SK-N-DZ (cell line): Measurements from ENCODE around the gene KRTAP10-12.

ENCODE experiments used
- DNase-seq: peaks from one replicate; pipeline ENCODE4 v3.0.0-alpha.2; 2015; ENCODE audit warnings: low spot score

Gene KRTAP10-12

DNA sequence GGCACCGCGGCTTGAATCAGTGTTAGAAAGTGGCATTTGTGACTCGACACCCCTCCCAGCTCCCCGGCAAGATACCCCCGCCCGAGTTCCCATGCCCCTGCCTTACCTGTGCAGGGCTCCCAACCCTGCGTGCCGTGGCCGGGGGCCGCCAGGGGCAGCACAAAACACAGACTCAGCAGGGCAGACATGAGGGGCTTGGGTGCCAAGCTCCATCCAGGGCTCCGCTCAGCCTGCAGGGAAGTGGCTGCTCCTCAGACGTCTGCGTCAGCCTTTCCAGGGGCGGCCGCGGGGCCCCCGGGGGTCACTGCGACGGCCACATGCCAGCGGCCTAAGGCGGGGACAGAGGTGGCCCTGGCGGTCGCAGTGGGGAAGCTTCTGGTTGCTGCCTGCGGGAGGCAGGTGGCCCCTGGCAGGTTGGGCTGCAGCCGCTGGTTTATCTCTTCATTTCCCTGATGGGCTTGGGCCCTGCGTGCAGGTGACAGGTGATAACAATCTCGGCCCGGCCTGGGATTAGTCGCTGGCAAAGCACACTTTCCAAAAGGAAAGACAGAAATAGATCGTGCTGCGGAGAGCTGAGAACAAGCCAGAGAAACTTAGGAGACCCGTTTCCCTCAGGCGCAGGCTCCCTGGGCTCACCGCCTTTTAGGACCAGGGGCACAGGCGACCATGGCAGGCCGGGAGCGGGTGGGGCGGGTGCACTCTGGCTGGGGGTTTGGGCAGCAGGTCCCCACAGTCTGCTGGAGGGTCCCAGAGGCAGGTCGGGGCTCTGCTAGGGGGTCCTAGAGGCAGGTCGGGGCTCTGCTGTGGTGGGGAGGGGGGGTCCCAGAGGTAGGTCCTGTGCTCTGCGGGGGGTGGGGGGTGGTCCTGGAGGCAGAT lies 14.6 kb downstream of the KRTAP10-12 start, which contains the start of gene TSPEAR:
TSPEAR (minus strand) TSS at position 246 of the 876 bp plus-strand sequence; CDS start at position 188, 58 bp downstream.
- DNase-seq, result peak; percentile 32

DNA sequence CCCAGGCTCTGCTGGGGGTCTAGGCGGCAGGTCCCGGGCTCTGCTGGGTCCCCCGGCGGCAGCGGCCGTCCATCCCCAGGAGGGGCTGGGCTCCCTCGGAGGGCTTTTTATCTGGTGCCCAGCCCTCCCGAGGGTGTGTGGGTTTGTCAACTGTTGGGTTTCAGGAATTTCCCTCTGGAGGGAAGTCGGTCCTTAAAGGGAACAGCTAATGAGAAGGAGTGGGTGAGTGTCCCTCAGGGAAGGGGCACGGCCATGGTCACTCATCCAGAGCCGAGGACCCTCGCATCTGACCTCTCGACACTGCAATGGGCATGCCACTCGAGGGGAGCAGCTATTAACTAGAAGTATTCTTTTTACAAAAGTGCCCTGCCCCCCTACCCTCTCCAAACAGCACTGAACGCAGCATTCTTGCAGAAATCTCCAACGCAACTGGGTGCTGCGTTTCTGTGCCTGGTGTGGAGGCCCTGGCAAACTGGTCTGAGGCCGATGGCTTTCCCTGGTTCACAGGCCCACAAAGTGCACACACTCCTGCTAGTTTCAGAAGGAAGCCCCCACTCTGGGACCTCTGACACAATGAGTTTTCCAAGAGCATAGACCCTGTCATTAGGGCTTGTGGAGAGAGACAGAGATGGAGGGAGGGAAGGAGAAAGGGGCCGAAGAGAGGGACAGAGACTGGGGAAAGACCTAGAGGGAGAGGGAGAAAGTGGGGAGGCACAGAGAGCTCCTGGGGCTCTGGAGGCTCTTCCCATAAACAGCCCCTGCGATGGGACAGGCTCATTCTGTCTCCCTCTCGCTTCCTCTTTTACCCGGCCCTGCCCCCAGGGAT lies 15.4 kb downstream of the KRTAP10-12 start:
- no peak for DNase-seq

DNA sequence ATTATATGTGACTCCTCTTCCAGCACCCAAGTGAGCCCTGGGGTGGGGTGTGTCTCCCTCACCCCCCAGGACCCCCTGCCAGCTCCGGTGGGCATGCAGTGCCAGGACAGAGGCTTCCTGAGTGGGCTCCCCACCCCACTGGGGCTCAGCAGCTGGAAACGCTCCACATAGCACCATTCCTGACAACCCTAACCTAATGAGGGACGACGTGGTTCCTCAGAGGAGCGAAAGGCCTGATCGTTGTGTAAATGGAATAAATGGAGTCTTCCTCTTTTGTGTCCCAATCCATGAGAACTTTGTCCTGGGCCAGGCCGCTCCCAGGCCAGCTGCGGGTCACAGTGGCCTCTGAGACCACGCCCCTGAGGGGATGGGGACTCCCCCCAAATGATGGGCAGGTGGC lies 16.2 kb downstream of the KRTAP10-12 start:
- no peak for DNase-seq

DNA sequence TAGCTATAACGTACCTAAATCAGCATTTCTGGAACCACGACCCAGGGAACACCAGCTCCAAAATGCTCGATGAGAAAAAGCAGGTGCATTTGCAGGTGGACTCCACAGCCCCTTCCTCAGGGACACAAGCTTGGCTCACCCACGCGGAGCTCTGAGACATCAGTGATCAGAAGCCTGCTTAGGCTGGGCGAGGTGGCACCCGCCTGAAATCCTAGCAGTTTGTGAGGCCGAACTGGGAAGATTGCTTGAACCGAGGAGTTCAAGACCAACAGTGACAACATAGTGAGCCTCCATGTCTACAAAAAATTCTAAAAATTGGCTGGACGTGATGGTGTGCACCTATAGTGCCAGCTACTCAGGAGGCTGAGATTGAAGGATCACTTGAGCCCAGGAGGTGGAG lies 16.9 kb downstream of the KRTAP10-12 start:
- DNase-seq, result no peak

DNA sequence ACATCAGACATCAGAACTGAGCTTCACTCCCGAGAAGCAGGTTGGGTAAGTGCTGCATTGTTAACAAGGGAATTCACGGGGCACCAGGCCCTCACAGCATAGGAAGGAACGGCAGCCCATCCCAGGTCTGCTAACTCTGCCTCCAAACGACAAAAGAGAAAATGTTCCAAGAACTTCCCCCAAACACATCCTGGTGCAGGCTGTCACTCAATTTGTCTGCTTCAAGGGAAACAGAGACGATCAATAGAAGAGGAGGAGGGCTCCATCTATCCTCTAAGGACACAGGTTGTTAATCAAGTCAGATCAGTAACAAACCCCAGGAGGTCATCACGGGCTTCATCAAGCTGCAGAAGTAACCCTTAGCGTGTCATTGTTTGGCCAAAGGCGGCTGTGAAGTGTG lies 17.9 kb downstream of the KRTAP10-12 start:
- no peak for DNase-seq

DNA sequence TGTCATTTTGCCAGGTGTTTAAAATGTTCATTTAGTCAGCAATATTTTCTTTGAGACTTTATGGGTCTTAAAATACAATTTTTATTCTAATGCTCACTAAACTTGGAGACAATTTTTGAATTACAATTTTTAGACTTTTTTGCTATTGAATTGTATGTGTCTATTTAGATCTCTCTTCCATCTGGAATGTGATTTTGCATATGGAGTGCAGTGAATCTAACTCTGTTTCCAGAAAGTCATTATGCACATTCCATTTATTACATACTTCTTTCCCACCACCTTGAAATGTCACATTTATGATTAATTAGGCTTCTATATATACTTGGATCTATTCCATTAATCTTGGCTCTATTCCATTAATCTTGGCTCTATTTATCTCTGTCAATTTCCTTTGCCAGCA lies 20.0 kb downstream of the KRTAP10-12 start:
- no peak for DNase-seq

DNA sequence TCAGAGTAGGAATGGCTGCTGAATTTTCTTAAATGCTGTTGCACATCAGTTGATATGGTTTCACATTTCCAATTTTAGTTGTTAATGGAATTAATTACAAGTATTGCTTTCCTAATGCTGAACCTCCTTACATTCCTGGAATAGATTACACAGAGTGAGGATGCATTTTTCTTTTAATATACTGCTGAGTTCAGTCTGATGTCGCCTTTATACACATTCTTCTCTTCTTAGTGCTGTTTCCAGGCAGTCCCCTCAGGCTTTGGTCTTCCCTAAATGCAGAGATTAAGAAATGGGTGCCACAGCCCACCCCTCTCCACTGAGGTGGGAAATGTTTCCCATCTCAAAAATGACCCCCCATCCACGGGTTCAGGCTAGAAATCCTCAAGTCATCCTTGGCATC lies 21.1 kb downstream of the KRTAP10-12 start:
- DNase-seq, result no peak

DNA sequence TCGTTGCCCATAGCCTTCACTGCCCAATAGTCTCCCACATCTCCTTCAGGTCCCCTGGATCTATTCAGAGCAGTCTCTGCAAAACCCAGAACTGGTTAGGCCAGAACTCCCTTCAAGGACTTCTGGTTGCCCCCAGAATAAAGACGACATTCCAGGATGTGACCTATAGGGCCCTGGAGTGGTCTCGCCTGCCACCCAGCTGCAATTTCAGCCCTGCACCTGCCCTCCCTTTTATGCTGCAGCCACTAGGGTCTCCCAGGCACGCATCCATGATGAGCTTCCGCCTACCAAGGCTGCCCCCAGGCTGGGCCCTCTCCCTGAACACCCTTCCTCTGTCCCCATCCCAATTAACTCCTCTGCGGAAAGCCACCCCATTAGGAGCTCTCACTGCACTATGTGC lies 21.6 kb downstream of the KRTAP10-12 start:
- no peak for DNase-seq

DNA sequence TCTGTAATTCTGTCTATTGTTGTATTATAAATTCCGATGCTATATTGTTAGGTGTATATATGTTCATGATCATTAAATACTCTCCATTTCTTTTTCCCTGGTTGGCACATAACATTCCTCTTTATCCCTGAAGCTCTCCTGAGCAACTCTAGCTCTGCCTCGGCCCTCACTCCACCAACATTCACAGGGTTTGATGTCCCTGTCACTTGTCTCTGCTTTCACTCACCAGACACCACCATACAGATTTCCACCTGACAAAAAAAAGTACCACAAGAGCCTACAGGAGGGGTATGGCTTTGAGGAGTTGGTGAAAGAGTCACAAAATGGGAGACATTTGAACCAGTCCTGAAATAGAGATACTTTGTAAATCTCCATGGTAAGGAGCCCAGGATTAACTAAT lies 23.2 kb downstream of the KRTAP10-12 start:
- DNase-seq, result no peak

DNA sequence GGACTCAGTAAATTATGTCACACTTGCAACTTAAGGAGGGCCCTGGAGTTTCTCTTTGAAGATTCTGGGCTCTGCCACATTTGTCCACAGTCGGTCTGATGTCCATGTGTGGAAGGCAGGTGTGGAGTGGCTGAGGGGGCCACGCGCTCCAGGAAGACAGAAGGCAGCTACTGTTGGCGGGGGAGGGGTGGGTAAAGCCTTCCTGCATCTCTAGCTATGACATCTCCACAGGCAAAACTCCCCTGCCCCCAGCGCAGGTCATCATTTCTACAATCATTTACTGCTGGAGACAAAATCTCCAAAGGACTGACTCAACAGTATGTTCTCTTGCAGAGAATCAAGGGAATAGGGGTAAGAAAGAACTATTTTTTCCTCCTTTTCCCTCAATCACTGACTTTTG lies 25.8 kb downstream of the KRTAP10-12 start:
- no peak for DNase-seq

DNA sequence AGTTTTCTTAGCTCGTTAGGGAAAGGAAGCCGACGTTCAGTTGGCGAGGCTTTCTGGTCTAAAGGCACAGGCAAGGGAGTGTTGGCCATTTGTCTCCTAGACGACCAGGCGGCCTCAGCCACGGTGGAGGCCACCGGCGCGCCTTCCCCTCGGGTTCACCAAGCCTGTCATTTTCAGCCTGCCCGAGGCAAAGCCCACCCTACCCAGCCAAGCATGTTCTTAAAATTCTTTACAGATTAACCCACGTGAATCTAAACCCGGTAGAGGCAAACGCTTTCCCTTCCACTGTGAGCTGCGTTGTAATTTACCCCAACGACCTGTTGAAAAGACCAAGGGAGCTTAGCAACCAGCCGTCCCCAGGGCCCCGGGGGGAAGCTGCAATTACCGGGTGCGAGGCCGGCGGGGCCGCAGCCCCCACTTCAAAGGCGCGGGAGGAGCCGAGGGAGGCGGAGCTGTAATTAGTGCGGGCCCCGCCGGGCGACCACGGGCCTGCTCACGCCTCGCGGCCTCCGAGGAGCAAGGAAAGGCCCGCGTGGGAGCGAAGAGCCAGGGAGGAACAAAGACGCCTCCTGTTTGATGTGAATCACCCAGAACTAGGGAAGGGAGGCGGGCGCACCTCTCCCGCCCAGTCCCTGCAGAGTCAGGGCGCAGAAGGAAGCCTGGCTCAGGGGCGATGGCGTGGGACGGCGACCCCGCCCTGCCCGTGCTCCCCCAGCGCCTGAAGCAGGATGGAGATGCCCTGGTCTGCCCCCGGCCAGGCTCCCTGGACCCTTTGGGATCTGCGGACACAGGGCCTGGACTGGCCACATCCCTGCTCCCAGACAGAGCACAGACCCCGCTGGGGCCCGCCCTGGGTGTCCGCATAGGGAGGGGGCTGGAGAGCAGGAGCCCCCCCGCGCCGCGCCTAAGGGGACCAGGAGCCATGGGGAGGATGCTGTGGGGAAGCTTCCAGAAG lies 26.5 kb downstream of the KRTAP10-12 start:
- DNase-seq, result no peak

DNA sequence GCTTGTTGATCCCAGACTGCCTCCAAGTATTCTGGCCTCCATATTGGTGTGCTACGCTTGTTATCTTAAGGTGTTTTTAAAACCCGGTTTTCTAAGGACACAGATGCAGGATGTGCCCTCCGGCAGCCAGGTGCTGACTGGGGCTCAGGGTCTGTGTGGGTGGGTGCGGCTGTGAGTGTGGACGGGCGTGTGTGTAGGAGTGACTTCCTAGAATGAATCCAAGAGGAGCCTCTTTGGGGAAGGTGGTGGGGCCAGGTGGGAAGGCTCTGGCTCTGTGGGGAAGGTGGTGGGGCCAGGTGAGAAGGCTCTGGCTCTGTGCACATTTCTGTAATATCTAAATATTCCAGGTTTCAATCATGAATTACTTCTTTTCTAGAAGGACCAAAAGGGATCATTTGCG lies 27.2 kb downstream of the KRTAP10-12 start:
- DNase-seq, result no peak

DNA sequence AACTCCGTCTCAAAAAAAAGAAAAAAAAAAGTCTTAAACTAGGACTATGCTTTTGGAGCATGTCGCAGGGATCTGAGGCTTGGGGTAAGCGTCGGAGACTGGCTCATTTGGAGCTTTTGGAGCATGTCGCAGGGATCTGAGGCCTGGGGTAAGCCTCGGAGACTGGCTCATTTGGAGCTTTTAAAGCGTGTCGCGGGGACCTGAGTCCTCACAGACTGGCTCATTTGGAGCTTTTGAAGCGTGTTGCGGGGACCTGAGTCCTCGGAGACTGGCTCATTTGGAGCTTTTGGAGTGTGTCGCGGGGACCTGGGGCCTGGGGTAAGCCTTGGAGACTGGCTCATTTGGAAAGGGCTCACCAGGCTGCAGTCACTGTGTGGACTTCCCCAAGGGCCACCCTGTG lies 28.0 kb downstream of the KRTAP10-12 start:
- DNase-seq, result no peak

DNA sequence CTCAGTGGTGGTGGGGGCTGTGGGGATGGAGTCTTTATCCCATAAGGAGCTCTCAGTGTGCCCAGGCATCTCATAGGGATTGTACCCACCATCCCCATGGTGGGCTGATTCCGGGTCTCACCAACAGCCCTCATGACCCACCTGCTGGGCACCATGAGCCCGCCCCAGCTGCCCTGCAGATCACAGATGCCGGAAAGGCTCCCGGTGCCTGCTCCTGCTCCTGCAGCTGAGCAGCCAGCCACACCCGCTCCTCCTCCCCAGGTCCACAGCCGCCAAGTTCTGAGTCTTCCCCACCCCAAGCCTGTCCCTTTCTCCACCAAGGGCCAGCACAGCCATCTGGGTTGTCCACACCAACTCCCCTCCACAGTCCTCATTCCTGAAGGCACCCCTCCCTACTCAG lies 29.9 kb downstream of the KRTAP10-12 start:
- DNase-seq, result no peak

DNA sequence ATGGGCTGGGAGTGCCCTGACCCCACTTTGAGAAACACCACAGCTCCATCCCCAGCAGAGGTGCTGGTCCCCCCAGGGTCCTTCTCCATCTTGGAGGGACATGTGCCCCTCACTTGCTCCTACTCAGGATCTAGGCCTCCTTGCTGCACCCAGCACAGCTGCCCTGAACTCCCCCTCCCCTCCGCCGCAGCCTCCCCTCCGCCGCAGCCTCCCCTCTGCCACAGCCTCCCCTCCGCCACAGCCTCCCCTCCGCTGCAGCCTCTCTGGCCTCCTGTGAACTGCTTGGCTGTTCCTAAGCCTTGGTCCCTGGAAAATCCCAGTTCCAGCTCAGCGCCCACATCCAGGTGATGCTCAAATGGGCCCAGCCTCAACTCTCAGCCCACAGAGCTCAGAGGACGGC lies 30.3 kb downstream of the KRTAP10-12 start:
- no peak for DNase-seq

DNA sequence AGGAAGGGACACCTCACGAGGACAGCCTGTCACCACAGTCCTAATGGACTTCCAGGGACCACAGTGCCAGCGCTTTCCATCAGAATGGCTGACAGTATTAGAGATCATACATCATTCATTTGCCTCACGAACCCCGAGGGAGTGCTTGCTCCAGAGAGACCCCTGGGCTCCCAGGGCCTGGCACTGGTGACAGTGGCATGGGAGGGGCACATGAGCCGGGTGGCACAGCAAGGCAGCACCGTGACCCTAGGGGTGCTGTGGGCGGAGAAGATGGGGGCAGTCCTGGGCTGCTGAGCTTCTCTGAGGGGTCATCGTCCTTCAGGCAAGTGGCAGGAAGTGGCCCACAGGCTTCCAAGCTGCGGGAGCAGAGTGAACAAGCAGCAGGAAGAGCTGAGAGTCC lies 30.8 kb downstream of the KRTAP10-12 start:
- DNase-seq, result no peak

DNA sequence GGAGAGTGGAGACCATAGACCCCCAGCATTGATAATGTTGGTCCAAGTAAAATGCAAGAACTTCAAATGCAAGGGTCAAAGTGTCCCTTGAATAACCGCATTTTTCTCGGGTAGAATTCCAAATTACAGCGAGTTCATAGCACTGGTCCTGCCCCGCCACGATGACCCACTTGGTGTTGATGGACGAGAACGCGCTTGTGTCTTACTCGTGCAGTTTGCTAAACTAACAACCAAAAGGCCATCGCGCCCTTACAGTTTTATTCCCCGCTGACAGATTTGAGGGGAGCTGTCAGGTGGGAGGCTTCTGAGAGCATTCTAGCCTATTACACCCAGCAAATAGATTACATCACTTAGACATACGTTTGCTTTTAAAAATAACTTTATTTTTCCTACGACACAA lies 31.7 kb downstream of the KRTAP10-12 start:
- DNase-seq, result no peak

DNA sequence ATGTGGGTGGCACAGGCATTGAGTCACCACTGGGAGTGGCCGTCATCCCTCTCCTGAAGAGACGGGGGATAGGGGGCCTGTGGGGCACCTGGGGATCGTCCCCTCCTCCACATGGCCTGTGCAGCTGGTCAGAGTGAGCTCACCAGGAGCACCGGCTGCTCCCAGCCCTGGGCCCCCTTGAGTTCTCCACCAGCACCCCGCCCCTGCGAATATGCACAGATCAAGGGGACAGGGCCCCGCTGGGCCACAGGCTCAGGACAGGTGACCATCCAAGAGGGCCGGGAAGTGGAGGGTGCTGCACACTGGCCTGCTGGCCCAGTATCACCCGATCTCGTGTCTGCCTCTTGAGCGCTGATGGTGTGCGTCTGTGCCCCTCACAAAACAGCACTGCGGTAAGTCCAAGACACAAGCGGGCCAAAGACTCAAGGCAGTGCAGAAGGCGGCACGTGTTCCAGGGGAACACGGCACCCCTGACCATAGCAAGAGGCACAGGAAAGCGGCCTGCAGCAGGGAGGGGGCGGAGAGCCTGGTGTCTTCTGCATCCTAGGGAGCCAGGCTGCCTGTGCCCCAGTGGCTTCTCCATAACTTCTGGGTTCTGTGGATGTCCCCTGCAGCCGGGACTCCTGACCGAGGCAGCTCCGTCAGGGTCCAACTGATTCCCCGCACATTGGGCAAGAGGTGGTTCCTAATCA lies 32.5 kb downstream of the KRTAP10-12 start:
- DNase-seq, result no peak

DNA sequence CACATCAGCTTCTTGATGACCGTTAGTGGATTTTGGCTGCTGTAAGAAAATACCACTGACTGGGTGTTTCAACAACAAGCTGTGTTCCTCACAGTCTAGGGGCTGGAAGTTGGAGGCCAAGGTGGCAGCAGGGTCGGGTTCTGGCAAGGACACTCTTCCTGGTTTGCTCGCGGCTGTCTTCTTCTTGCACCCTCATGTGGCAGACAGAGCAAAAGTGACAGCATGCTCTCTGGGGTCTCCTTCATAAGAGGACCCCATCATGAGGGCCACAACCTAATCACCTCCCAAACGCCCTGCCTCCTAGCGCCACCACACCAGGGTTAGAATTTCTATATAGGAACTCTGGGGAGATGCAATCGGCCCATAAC lies 33.0 kb downstream of the KRTAP10-12 start:
- no peak for DNase-seq

DNA sequence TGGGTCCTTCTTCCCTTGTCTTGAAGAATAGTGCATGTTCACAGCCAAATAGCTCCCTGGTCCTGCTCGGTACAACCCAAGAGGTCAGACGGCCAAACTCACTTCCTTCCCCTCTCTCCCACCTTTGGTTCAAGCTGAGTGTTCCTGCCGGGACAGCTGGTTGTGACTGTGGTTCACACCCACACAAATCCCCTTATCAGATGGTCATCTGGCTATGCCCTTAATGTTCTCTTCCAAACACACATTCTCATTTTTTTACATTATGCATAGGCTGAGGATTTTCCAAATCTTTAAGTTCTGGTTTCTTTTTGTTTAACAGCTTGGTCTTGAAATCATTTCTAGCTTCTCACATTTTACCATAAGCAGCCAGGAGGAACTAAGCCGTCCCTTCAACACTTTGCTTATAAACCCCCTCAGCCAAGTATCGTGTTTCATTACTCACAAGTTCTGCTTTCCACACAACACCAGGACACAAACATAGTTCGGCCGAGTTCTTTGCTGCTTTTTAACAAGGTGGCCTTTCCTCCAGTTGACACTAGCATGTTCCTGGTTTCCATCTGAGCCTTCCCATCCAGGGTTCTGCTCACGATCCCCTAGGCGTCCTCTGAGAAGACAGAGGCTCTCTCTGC lies 34.1 kb downstream of the KRTAP10-12 start:
- no peak for DNase-seq

DNA sequence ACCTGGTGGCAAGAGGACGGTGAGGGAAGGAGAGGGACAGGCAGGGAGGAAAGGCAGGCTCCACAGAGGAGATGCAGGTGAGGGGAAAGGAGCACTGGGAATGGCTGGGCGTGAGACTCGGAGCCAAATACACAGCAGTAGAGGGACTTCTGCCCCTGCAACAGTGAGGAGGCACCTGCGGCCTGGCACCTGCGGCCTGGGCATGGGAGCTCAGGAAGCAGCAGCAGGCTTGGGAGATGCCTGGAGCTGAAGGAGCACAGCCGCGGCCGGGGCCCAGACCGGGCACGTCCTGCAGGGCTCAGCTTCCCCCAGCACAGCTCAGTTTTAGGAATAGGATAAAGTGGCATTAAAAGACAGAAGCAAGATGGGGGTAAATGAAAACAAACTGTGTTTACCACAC lies 35.3 kb downstream of the KRTAP10-12 start:
- no peak for DNase-seq
